Brain pericyte (primary cell): Measurements from ENCODE around the gene MUC20.
"Not testable (repeated sequence)": the region's sequence is repeated elsewhere in the genome, so short reads cannot be mapped to it uniquely, and the experiment has no call there.

ENCODE experiments used
- DNase-seq: peaks from one replicate; pipeline ENCODE4 v3.0.0-alpha.2; 2012; ENCODE audit warnings: low read depth, low spot score

Gene MUC20

GRCh38 chr3:195710126-195710905 lies 10.5 kb upstream of the MUC20 start:
- DNase-seq, result not testable (repeated sequence)

GRCh38 chr3:195711091-195711812 lies 9.5 kb upstream of the MUC20 start:
- DNase-seq, result not testable (repeated sequence)

GRCh38 chr3:195711813-195712534 lies 8.8 kb upstream of the MUC20 start:
- no peak for DNase-seq

- DNase-seq, result not testable (repeated sequence)
These were observed 8.3 kb upstream of the MUC20 start for GRCh38 chr3:195712535-195712910.

GRCh38 chr3:195713150-195713549 lies 7.6 kb upstream of the MUC20 start:
- not testable (repeated sequence) for DNase-seq

- DNase-seq, result no peak
These were observed 6.3 kb upstream of the MUC20 start for GRCh38 chr3:195714380-195715011.

- DNase-seq, result no peak
These were observed 5.6 kb upstream of the MUC20 start for GRCh38 chr3:195715134-195715533.

GRCh38 chr3:195715583-195716266 lies 5.1 kb upstream of the MUC20 start:
- DNase-seq, result no peak

GRCh38 chr3:195717416-195717815 lies 3.4 kb upstream of the MUC20 start:
- no peak for DNase-seq

- no peak for DNase-seq
These were observed 2.8 kb upstream of the MUC20 start for GRCh38 chr3:195717852-195718476.

- no peak for DNase-seq
These were observed 2.2 kb upstream of the MUC20 start for GRCh38 chr3:195718477-195718984.

GRCh38 chr3:195719514-195720254 lies 1.1 kb upstream of the MUC20 start:
- DNase-seq, result not testable (repeated sequence)

- DNase-seq, result not testable (repeated sequence)
These were observed 1.6 kb downstream of the MUC20 start for GRCh38 chr3:195722139-195722995.

- not testable (repeated sequence) for DNase-seq
These were observed 2.2 kb downstream of the MUC20 start for GRCh38 chr3:195722996-195723345.

GRCh38 chr3:195724363-195724762 lies 3.6 kb downstream of the MUC20 start:
- DNase-seq, result not testable (repeated sequence)

GRCh38 chr3:195725916-195726740 lies 5.3 kb downstream of the MUC20 start:
- DNase-seq, result not testable (repeated sequence)

GRCh38 chr3:195727606-195728195 lies 6.9 kb downstream of the MUC20 start:
- no peak for DNase-seq

GRCh38 chr3:195728789-195729188 lies 8.0 kb downstream of the MUC20 start:
- DNase-seq, result not testable (repeated sequence)
